Measurements from ENCODE around the gene JOSD1.
A peak's percentile ranks its signal among the peaks of the same experiment; 100 is the strongest.

Gene JOSD1

DNA sequence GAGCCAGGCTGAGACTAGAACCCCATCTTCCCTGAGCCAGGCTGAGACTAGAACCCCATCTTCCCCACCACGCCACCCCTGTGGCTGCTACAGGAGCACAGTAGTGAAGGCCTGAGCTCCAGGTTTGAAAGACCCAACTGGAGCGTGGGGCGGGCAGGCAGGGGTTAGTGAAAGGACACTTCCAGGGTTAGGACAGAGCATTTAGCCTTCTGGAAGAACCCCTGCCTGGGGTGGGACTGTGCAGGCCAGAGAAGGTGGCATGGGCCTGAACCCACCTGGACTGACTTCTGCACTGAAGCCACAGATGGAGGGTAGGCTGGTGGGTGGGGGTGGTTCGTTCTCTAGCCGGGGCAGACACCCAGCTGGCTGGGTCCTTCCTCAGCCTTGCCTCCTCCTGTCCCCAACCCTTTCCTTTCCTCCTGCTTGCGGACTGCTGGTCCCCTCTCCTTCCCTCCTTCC lies 31.0 kb upstream of the JOSD1 start:
- TF ChIP-seq, protein P1, sequence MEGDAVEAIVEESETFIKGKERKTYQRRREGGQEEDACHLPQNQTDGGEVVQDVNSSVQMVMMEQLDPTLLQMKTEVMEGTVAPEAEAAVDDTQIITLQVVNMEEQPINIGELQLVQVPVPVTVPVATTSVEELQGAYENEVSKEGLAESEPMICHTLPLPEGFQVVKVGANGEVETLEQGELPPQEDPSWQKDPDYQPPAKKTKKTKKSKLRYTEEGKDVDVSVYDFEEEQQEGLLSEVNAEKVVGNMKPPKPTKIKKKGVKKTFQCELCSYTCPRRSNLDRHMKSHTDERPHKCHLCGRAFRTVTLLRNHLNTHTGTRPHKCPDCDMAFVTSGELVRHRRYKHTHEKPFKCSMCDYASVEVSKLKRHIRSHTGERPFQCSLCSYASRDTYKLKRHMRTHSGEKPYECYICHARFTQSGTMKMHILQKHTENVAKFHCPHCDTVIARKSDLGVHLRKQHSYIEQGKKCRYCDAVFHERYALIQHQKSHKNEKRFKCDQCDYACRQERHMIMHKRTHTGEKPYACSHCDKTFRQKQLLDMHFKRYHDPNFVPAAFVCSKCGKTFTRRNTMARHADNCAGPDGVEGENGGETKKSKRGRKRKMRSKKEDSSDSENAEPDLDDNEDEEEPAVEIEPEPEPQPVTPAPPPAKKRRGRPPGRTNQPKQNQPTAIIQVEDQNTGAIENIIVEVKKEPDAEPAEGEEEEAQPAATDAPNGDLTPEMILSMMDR (conservative IDR thresholded peaks at IDR 0.05) = no peak
- H3K27ac ChIP-seq = peak overlapping the region; percentile 33; the same call in 1 of the 2 replicates

DNA sequence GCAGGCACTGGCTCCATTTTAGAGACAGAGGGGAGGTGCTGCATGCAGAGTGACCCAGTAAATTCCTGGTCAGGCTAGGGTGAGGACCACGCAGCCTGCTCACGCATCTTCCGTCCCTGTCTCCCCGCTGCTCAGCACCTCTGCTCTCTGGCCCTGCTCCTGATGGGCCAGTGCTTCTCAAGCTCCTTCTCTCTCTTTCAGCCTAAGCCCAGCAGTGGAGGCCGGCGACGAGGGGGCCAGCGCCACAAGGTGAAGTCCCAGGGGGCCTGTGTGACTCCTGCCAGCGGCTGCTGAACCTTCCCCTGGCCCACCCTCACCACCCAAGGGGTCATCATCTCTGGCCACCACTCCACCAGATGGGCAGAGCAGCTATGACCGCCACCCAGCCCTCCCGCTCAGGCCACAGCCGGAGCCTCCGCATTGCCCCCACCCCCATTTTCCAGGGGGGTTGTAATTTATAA lies 29.7 kb upstream of the JOSD1 start:
- TF ChIP-seq, protein P1 (conservative IDR thresholded peaks at IDR 0.05) = no peak
- no peak overlapping the region for H3K27ac ChIP-seq

DNA sequence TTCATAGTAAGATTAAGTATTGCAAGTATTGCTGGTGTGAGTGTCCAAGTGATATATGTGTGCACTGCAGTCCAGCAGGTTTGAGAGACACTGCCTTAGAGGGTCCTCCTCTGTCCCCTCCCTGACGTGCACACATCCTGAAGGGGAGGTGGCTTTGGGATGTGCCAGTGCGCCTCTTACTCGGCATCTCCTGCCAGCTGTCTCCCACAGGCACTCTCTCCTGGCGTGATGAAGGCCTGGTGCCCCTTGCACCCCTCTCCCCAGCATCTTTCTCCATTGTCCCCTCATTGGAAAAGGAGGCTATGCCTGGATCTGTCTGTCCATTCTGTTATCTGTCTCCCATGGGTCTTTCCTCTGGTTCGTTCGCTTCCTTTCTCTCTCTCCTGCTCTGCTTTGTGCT lies 29.2 kb upstream of the JOSD1 start:
- TF ChIP-seq, protein P1 (conservative IDR thresholded peaks at IDR 0.05) = no peak
- no peak overlapping the region for H3K27ac ChIP-seq

DNA sequence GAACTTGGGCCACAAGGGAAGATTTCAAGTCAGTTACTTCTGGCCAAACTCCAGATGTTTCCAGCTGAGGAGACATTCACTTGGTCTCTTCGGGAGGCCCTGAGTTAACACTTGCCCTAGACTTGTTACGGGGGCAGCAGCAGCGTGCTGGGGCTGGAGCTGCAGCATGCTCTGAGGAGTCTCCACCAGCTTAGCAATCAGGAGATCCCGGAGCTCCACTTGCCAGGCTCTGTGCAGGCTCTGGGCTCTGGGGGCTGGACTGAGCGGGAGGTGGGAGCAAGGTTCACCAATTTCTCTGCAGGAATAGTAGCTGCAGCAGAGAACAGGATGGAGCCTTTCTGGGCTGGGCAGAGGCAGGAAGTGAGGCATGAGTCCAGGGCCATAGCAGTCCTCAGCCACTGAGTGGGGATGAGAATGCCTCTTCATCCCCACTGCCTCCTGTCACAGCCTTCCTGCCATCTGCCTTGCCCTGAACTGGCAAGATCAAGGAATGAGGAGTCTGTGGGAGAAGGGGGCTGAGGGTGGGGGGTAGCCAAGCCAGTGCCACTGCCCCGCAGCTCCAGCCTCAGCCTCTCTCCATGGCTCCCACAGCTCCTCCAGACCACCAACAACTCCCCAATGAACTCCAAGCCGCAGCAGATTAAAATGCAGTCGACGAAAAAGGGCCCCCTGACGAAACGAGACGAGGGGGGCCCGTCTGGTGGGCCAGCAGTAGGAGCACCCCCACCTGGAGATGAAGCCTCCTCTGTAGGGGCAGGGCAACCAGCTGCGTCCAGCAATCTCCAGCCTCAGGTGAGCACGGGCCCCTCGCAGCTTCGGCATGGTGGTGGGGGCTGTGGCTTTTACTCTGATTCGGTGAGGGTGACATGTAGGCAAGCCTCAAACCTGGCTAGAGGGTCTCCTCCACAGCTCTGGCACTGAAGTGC lies 28.4 kb upstream of the JOSD1 start:
- H3K27ac ChIP-seq = no peak overlapping the region
- TF ChIP-seq, protein P1 (conservative IDR thresholded peaks at IDR 0.05) = no peak

DNA sequence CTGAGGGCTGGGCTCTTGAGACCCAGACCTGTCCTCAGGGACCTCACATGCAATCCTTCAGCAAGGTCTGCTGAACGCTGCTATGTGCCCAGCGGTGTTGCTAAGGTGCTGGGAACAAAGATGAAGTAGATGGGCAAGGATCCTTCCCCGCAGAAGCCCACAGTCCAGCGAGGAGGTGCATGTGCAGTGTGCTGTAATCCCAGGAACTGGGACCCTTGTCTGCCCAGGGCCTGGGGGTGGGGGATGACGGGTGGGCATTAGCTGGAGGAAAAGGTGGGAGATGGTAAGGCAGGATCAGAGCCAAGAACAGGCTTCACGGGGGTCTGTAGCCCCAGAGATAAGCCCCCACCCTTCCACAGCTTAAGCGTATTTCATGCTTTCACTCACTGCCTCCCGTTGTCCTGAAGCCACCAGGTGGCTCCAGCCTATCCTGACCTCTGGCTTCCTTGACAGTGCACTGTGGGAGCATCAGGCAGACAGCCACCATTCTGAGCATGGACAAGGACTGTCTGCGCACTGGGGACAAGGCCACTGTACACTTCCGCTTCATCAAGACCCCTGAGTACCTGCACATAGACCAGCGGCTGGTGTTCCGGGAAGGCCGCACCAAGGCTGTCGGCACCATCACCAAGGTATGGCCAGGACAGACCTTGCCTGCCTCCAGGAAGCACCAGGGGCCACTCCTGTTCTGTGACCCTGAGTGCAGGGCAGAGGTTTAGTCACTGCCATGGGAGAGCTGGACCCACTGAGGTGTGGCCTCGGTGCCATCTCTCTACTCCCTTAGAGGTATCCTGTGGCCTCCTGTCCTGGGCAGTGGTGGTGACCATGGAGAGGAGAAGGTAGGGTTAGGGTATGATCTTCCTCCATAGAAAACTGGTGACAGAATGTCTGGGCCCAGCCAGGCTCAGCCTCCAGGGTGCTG lies 27.0 kb upstream of the JOSD1 start:
- H3K27ac ChIP-seq = no peak overlapping the region
- TF ChIP-seq, protein P1 (conservative IDR thresholded peaks at IDR 0.05) = no peak

DNA sequence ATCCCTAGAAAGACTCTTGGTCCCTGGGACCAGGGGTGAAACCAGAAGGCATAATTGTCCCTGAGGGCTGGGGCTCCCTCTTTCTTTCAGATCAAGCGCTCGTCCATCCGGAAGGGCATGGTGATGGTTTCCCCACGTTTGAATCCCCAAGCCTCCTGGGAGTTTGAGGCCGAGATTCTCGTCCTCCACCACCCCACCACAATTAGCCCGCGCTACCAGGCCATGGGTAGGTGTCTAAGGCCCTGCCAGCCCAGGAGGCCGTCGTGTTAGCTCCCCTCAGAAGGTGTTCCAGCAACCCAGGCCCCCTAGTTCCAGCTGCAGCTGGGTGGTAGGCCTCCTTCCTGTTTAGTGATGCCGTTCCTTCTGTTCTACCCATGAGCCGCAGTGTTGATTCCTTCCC lies 26.4 kb upstream of the JOSD1 start:
- no peak overlapping the region for H3K27ac ChIP-seq
- TF ChIP-seq, protein P1 (conservative IDR thresholded peaks at IDR 0.05) = no peak

Data from VCaP (cell line).